H9 (cell line): ENCODE measurements around the gene BCLAF1. TPM values are rescaled to one million over a fixed set of nuclear protein-coding genes. Genes with fewer than 3 reads are reported as not detected.

ENCODE experiments used
- DNase-seq: peaks from one replicate; pipeline ENCODE4 v3.0.0-alpha.2; 2017
- H2AFZ ChIP-seq: one replicate; pipeline ENCODE4 v1.6.1; 2013; ENCODE audit warnings: mild to moderate bottlenecking, low read length, control low read depth, moderate library complexity
- H2AK5ac ChIP-seq: 2 replicates; pipeline ENCODE4 v1.6.1; 2013; ENCODE audit warnings: low read length, control low read depth, mixed read lengths; ENCODE audit not compliant: insufficient read length
- H2BK120ac ChIP-seq: one replicate; pipeline ENCODE4 v1.6.1; 2013; ENCODE audit warnings: low read depth, mild to moderate bottlenecking, low read length, control low read depth, inconsistent platforms; ENCODE audit not compliant: poor library complexity, severe bottlenecking
- H2BK12ac ChIP-seq: 2 replicates; pipeline ENCODE4 v1.6.1; 2013; ENCODE audit warnings: low read length, control low read depth, mixed read lengths, low read depth; ENCODE audit not compliant: insufficient read length
- H2BK15ac ChIP-seq: 2 replicates; pipeline ENCODE4 v1.6.1; 2013; ENCODE audit warnings: low read depth, low read length, control low read depth
- H2BK20ac ChIP-seq: one replicate; pipeline ENCODE4 v1.6.1; 2013; ENCODE audit warnings: low read depth, mild to moderate bottlenecking, low read length, control low read depth, inconsistent platforms; ENCODE audit not compliant: poor library complexity, severe bottlenecking
- H2BK5ac ChIP-seq: 2 replicates; pipeline ENCODE4 v1.6.1; 2013; ENCODE audit warnings: low read length, control low read depth, mixed read lengths; ENCODE audit not compliant: insufficient read length
- H3K14ac ChIP-seq: 2 replicates; pipeline ENCODE4 v1.6.1; 2013; ENCODE audit warnings: low read length, control low read depth; ENCODE audit not compliant: insufficient read depth
- H3K18ac ChIP-seq: 2 replicates; pipeline ENCODE4 v1.6.1; 2013; ENCODE audit warnings: low read depth, mild to moderate bottlenecking, mixed read lengths, low read length, control low read depth; ENCODE audit not compliant: insufficient read length
- H3K23ac ChIP-seq: 2 replicates; pipeline ENCODE4 v1.6.1; 2013; ENCODE audit warnings: low read length, control low read depth, mixed read lengths, low read depth; ENCODE audit not compliant: insufficient read length
- H3K23me2 ChIP-seq: 2 replicates; pipeline ENCODE4 v1.6.1; 2013; ENCODE audit warnings: low read depth, mild to moderate bottlenecking, mixed read lengths, low read length, control low read depth; ENCODE audit not compliant: insufficient read length, poor library complexity, severe bottlenecking
- H3K27ac ChIP-seq: 2 replicates; pipeline ENCODE4 v1.5.1; 2013; ENCODE audit warnings: low read length, control low read depth, mixed read lengths, low read depth; ENCODE audit not compliant: insufficient read length
- H3K27me3 ChIP-seq: 2 replicates; pipeline ENCODE4 v1.6.1; 2013; ENCODE audit warnings: low read length, control low read depth, inconsistent platforms; ENCODE audit not compliant: insufficient read depth
- H3K4ac ChIP-seq: 2 replicates; pipeline ENCODE4 v1.6.1; 2013; ENCODE audit warnings: low read depth, mild to moderate bottlenecking, control low read depth, inconsistent platforms, low read length, moderate library complexity
- H3K4me1 ChIP-seq: 2 replicates; pipeline ENCODE4 v1.6.1; 2013; ENCODE audit warnings: low read length, control low read depth, inconsistent platforms; ENCODE audit not compliant: insufficient read depth
- H3K4me2 ChIP-seq: 2 replicates; pipeline ENCODE4 v1.6.1; 2013; ENCODE audit warnings: low read length, control low read depth, mixed read lengths; ENCODE audit not compliant: insufficient read length, insufficient read depth
- H3K56ac ChIP-seq: 2 replicates; pipeline ENCODE4 v1.6.1; 2013; ENCODE audit warnings: low read depth, mild to moderate bottlenecking, mixed read lengths, low read length, control low read depth; ENCODE audit not compliant: insufficient read length
- H3K79me1 ChIP-seq: 2 replicates; pipeline ENCODE4 v1.6.1; 2013; ENCODE audit warnings: low read depth, mild to moderate bottlenecking, moderate library complexity, low read length, control low read depth, inconsistent platforms; ENCODE audit not compliant: insufficient read depth, poor library complexity, severe bottlenecking
- H3K79me2 ChIP-seq: 2 replicates; pipeline ENCODE4 v1.6.1; 2013; ENCODE audit warnings: low read length, control low read depth, inconsistent platforms; ENCODE audit not compliant: insufficient read depth
- H3K9ac ChIP-seq: 2 replicates; pipeline ENCODE4 v1.6.1; 2013; ENCODE audit warnings: low read length, control low read depth, mixed read lengths; ENCODE audit not compliant: insufficient read length; ENCODE audit errors: extremely low read depth
- H3K9me3 ChIP-seq: one replicate; pipeline ENCODE4 v1.6.1; 2013; ENCODE audit warnings: low read depth, low read length, inconsistent platforms; ENCODE audit not compliant: control insufficient read depth
- H3T11ph ChIP-seq: one replicate; pipeline ENCODE4 v1.6.1; 2013; ENCODE audit warnings: mild to moderate bottlenecking, low read length, control low read depth, inconsistent platforms
- H4K20me1 ChIP-seq: one replicate; pipeline ENCODE4 v1.6.1; 2013; ENCODE audit not compliant: control insufficient read depth, insufficient read length, insufficient read depth
- H4K5ac ChIP-seq: 2 replicates; pipeline ENCODE4 v1.6.1; 2013; ENCODE audit warnings: low read depth, mild to moderate bottlenecking, mixed read lengths, low read length, control low read depth; ENCODE audit not compliant: insufficient read length
- H4K8ac ChIP-seq: replicated peaks from 2 replicates; pipeline ENCODE4 v1.6.1; 2013; ENCODE audit warnings: low read length, control low read depth, mixed read lengths, low read depth; ENCODE audit not compliant: insufficient read length
- H4K91ac ChIP-seq: 2 replicates; pipeline ENCODE4 v1.6.1; 2013; ENCODE audit warnings: low read depth, mild to moderate bottlenecking, moderate library complexity, mixed read lengths, low read length, control low read depth; ENCODE audit not compliant: insufficient read length
- H3K27ac Mint-ChIP-seq, 3 experiments: 2 replicates in 2 of 3; 3 replicates in 1 of 3; pipeline ENCODE4 v1.8.0; 2020 to 2021; ENCODE audit warnings: mixed read lengths in 3 of 3, mild to moderate bottlenecking in 1 of 3, moderate library complexity in 1 of 3
- H3K27me3 Mint-ChIP-seq: 2 replicates; pipeline ENCODE4 v1.8.0; 2021; ENCODE audit warnings: low read depth, mild to moderate bottlenecking, moderate library complexity, mixed read lengths
- H3K36me3 Mint-ChIP-seq, 3 experiments: 2 replicates in 2 of 3; 3 replicates in 1 of 3; pipeline ENCODE4 v1.8.0; 2020 to 2021; ENCODE audit warnings: low read depth in 3 of 3, mixed read lengths in 3 of 3; ENCODE audit not compliant: insufficient read depth in 1 of 3
- H3K4me1 Mint-ChIP-seq, 2 experiments: 2 replicates each; pipeline ENCODE4 v1.8.0; 2020; ENCODE audit warnings: mixed read lengths in 2 of 2
- H3K4me3 Mint-ChIP-seq, 2 experiments: 2 replicates in 1 of 2; 3 replicates in 1 of 2; pipeline ENCODE4 v1.8.0; 2020 to 2021; ENCODE audit warnings: mild to moderate bottlenecking in 2 of 2, mixed read lengths in 2 of 2, moderate library complexity in 1 of 2
- H3K9me3 Mint-ChIP-seq, 2 experiments: 2 replicates in 1 of 2; 3 replicates in 1 of 2; pipeline ENCODE4 v1.8.0; 2020; ENCODE audit warnings: mild to moderate bottlenecking in 2 of 2, mixed read lengths in 2 of 2, moderate library complexity in 1 of 2
- total RNA-seq: library from RNA; stranded (reverse); gene quantifications from 2 replicates; pipeline ENCODE4 v1.2.1, GENCODE V29; 2021
- TF ChIP-seq, protein P1 (sequence below): fragments of 200-600 bp; sonication (generic); conservative IDR thresholded peaks from 3 replicates; pipeline ENCODE4 v1.8.0; 2021; ENCODE audit warnings: antibody characterized with exemption, mild to moderate bottlenecking

BCLAF1 gene
- total RNA-seq, 1 experiment from 2014 or later = 257 TPM

- Histone ChIP-seq H3K9ac (no peak overlapping the region), H3K4me2 (no peak overlapping the region), H2BK12ac (no peak overlapping the region), H3K56ac (no peak overlapping the region), H2BK5ac (no peak overlapping the region), H3K79me1 (no peaks in the 10 kb centered on the region), H3K27ac (no peak overlapping the region), H3K4me1 (no peaks in the 10 kb centered on the region), H3K27me3 (no peaks in the 10 kb centered on the region), H3K23ac (no peak overlapping the region), H2BK15ac (no peak overlapping the region), H2BK20ac (no peak overlapping the region), H3K14ac (no peak overlapping the region), H2AK5ac (no peak overlapping the region), H3K4ac (no peak overlapping the region), H3K23me2 (no peaks in the 10 kb centered on the region), H3K79me2 (no peaks in the 10 kb centered on the region), H4K91ac (no peak overlapping the region), H4K20me1 (no peaks in the 10 kb centered on the region), H2BK120ac (no peak overlapping the region), H3K18ac (no peak overlapping the region), H2AFZ (no peak overlapping the region), H3K9me3 (no peaks in the 10 kb centered on the region), H4K5ac (no peak overlapping the region), H4K8ac (no peak overlapping the region), H3T11ph (no peak overlapping the region)
- TF ChIP-seq, protein P1, sequence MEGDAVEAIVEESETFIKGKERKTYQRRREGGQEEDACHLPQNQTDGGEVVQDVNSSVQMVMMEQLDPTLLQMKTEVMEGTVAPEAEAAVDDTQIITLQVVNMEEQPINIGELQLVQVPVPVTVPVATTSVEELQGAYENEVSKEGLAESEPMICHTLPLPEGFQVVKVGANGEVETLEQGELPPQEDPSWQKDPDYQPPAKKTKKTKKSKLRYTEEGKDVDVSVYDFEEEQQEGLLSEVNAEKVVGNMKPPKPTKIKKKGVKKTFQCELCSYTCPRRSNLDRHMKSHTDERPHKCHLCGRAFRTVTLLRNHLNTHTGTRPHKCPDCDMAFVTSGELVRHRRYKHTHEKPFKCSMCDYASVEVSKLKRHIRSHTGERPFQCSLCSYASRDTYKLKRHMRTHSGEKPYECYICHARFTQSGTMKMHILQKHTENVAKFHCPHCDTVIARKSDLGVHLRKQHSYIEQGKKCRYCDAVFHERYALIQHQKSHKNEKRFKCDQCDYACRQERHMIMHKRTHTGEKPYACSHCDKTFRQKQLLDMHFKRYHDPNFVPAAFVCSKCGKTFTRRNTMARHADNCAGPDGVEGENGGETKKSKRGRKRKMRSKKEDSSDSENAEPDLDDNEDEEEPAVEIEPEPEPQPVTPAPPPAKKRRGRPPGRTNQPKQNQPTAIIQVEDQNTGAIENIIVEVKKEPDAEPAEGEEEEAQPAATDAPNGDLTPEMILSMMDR = no peak
- DNase-seq = no peak
- H3K36me3 Mint-ChIP-seq = no peaks in the 10 kb centered on the region
- no peaks in the 10 kb centered on the region for H3K27me3 Mint-ChIP-seq
- peak overlapping the region in 1 of 3 experiments; percentile 72; a peak in 1 of 7 replicates for H3K27ac Mint-ChIP-seq
- H3K9me3 Mint-ChIP-seq = no peaks in the 10 kb centered on the region
- H3K4me3 Mint-ChIP-seq = no peak overlapping the region
- peaks cover 0 to 3% of the 10 kb centered on the region in 2 experiments; a peak in 2 of 4 replicates for H3K4me1 Mint-ChIP-seq
Measured at GRCh38 chr6:136213853-136214252, 75.8 kb downstream of the BCLAF1 start.
